ENCODE data around the gene NT5DC1. TPM values are rescaled to one million over a fixed set of nuclear protein-coding genes. Genes with fewer than 3 reads are reported as not detected.
A peak's percentile ranks its signal among the peaks of the same experiment; 100 is the strongest.

The NT5DC1 gene
- total RNA-seq, 1 donor from 2014 or later, result 29.7 TPM

GRCh38 chr6:116084284-116084683, 16.4 kb upstream of the NT5DC1 start:
- no peak overlapping the region for H3K27ac Mint-ChIP-seq (ENCODE audit: unreplicated experiment)

GRCh38 chr6:116087437-116088027, 13.1 kb upstream of the NT5DC1 start:
- DNase-seq (ENCODE audit: low read depth), result peak; percentile 63
- no peak overlapping the region for H3K4me2 ChIP-seq (ENCODE audit: low read length)
- no peak for FAIRE-seq

More at GRCh38 chr6:116084284-116084683, 16.4 kb upstream of the NT5DC1 start:
- no peak overlapping the region for H3K27ac ChIP-seq (ENCODE audit: low read depth, low read length)
- TF ChIP-seq EZH2 (IDR thresholded peaks at IDR 0.05; ENCODE audit: insufficient read depth, low read length), result no peak
- no peak for TF ChIP-seq CTCF (IDR thresholded peaks at IDR 0.05; ENCODE audit: insufficient read depth, low read depth, low read length)
- H3K9me3 Mint-ChIP-seq (ENCODE audit: unreplicated experiment), result no peaks in the 10 kb centered on the region
- H3K79me2 ChIP-seq (ENCODE audit: insufficient read depth, low read length), result no peaks in the 10 kb centered on the region
- no peaks in the 10 kb centered on the region for H3K36me3 Mint-ChIP-seq (ENCODE audit: low read depth, unreplicated experiment)
- H3K4me1 ChIP-seq (ENCODE audit: insufficient read depth, low read length), result no peaks in the 10 kb centered on the region
- H3K9me3 ChIP-seq (ENCODE audit: insufficient read depth, low read depth, low read length), result no peaks in the 10 kb centered on the region
- H3K36me3 ChIP-seq (ENCODE audit: insufficient read depth, low read length), result no peaks in the 10 kb centered on the region
- FAIRE-seq (no peak), DNase-seq (ENCODE audit: low read depth) (no peak)
- no peak overlapping the region for H3K4me3 Mint-ChIP-seq (ENCODE audit: unreplicated experiment)
- no peaks in the 10 kb centered on the region for H4K20me1 ChIP-seq (ENCODE audit: insufficient read depth, low read length)
- no peaks in the 10 kb centered on the region for H3K27me3 Mint-ChIP-seq (ENCODE audit: low read depth, unreplicated experiment)
- H3K9ac ChIP-seq (ENCODE audit: low read length), result no peak overlapping the region
- no peak overlapping the region for H3K4me3 ChIP-seq (ENCODE audit: insufficient read depth, low read depth, low read length)
- peaks cover 12% of the 10 kb centered on the region for H3K4me1 Mint-ChIP-seq (ENCODE audit: low read depth, unreplicated experiment)
- no peaks in the 10 kb centered on the region for H3K27me3 ChIP-seq (ENCODE audit: insufficient read depth, low read length)
- no peak overlapping the region for H3K4me2 ChIP-seq (ENCODE audit: low read length)
- H2AFZ ChIP-seq (ENCODE audit: low read depth, low read length), result no peak overlapping the region

More at GRCh38 chr6:116087437-116088027, 13.1 kb upstream of the NT5DC1 start:
- peaks cover 12% of the 10 kb centered on the region for H3K4me1 Mint-ChIP-seq (ENCODE audit: low read depth, unreplicated experiment)
- H3K9me3 Mint-ChIP-seq (ENCODE audit: unreplicated experiment), result no peaks in the 10 kb centered on the region
- TF ChIP-seq CTCF (IDR thresholded peaks at IDR 0.05; ENCODE audit: insufficient read depth, low read depth, low read length) (peak; percentile 7), EZH2 (IDR thresholded peaks at IDR 0.05; ENCODE audit: insufficient read depth, low read length) (no peak)
- no peaks in the 10 kb centered on the region for H3K79me2 ChIP-seq (ENCODE audit: insufficient read depth, low read length)
- no peak overlapping the region for H3K4me3 Mint-ChIP-seq (ENCODE audit: unreplicated experiment)
- no peaks in the 10 kb centered on the region for H3K27me3 ChIP-seq (ENCODE audit: insufficient read depth, low read length)
- no peak overlapping the region for H3K9ac ChIP-seq (ENCODE audit: low read length)
- H3K27me3 Mint-ChIP-seq (ENCODE audit: low read depth, unreplicated experiment), result no peaks in the 10 kb centered on the region
- H3K4me1 ChIP-seq (ENCODE audit: insufficient read depth, low read length), result no peaks in the 10 kb centered on the region
- no peaks in the 10 kb centered on the region for H4K20me1 ChIP-seq (ENCODE audit: insufficient read depth, low read length)
- no peaks in the 10 kb centered on the region for H3K9me3 ChIP-seq (ENCODE audit: insufficient read depth, low read depth, low read length)
- peak overlapping the region; percentile 10 for H3K27ac Mint-ChIP-seq (ENCODE audit: unreplicated experiment)
- no peak overlapping the region for H3K4me3 ChIP-seq (ENCODE audit: insufficient read depth, low read depth, low read length)
- no peak overlapping the region for H3K27ac ChIP-seq (ENCODE audit: low read depth, low read length)
- no peaks in the 10 kb centered on the region for H3K36me3 Mint-ChIP-seq (ENCODE audit: low read depth, unreplicated experiment)
- peak overlapping the region; percentile 31 for H2AFZ ChIP-seq (ENCODE audit: low read depth, low read length)
- H3K36me3 ChIP-seq (ENCODE audit: insufficient read depth, low read length), result no peaks in the 10 kb centered on the region

All from astrocyte (in vitro differentiated cells and primary cell).